Measurements from ENCODE around the gene PSORS1C1. TPM values are rescaled to one million over a fixed set of nuclear protein-coding genes. Genes with fewer than 3 reads are reported as not detected.

The PSORS1C1 gene
- total RNA-seq, 2 experiments from 2014 or later, result not detected

DNA sequence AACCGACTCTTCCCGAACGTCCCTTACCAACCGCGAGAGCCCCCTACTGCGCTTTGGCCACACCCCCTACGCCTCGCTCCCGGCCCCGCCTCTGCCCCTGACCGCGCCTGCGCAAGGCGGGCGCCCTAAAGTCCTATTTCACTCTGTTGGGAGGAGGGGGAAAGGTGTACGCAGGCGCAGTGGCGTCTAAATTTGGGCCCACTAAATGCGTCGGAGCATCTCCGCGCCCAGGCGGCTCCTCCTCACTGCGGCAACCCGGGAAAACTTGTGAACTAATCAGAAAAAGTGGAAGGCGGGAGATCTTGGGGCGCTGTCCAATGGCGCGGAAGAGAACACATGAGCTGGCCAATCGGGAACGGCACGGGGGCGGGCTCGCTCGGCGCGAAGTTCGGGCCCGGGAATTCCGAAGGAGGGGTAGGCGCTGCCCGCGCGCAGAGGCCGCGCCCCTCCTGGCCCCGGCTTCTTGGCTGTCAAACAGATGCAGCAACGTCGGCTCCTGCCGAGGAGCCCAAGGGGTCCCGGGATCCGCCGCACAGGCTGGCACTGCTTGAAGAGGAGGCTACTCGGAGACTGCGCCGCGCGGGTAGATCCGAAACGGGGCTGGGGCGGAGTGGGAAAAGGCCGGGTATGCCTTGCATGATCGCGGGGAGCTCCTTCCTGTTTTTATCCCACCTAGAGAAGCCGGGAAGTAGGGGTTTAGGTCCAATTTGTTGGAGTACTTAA lies 43.7 kb downstream of the PSORS1C1 start, which contains the start of gene TCF19:
TCF19 (plus strand) TSS at position 450 of the 723 bp plus-strand sequence. CDS start 881 bp downstream, outside the sequence.
- Histone ChIP-seq H3K9me2 (ENCODE audit: insufficient read depth, low read length) (no peaks in the 10 kb centered on the region), H3K27ac (ENCODE audit: low read depth, low read length, poor library complexity, severe bottlenecking) (peak within 1 kb of the TSS; percentile 60), H3K4me3 (ENCODE audit: low read depth, low read length, poor library complexity, severe bottlenecking) (peak within 1 kb of the TSS; percentile 88), H3K4me1 (ENCODE audit: insufficient read depth, low read length, poor library complexity, severe bottlenecking) (peaks cover 22% of the 10 kb centered on the region), H3K36me3 (ENCODE audit: insufficient read depth, low read length) (peaks cover 42% of the 10 kb centered on the region), H2AFZ (ENCODE audit: low read length) (peak within 1 kb of the TSS; percentile 70; the same call in 1 of the 2 replicates), H3K9me3 (ENCODE audit: low read length) (no peaks in the 10 kb centered on the region), H4K20me1 (ENCODE audit: insufficient read depth, low read length) (no peaks in the 10 kb centered on the region), H3K79me2 (ENCODE audit: insufficient read depth, low read depth, low read length) (peaks cover 17% of the 10 kb centered on the region; the same call in 1 of the 2 replicates), H3K4me2 (ENCODE audit: low read length) (peak within 1 kb of the TSS; percentile 99)
- TF ChIP-seq EZH2phosphoT487 (IDR thresholded peaks at IDR 0.05; ENCODE audit: borderline replicate concordance, low read depth, low read length), result no peak
- TF ChIP-seq, protein P1, sequence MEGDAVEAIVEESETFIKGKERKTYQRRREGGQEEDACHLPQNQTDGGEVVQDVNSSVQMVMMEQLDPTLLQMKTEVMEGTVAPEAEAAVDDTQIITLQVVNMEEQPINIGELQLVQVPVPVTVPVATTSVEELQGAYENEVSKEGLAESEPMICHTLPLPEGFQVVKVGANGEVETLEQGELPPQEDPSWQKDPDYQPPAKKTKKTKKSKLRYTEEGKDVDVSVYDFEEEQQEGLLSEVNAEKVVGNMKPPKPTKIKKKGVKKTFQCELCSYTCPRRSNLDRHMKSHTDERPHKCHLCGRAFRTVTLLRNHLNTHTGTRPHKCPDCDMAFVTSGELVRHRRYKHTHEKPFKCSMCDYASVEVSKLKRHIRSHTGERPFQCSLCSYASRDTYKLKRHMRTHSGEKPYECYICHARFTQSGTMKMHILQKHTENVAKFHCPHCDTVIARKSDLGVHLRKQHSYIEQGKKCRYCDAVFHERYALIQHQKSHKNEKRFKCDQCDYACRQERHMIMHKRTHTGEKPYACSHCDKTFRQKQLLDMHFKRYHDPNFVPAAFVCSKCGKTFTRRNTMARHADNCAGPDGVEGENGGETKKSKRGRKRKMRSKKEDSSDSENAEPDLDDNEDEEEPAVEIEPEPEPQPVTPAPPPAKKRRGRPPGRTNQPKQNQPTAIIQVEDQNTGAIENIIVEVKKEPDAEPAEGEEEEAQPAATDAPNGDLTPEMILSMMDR (conservative IDR thresholded peaks at IDR 0.05; ENCODE audit: low read length), result no peak
- POLR2A ChIA-PET, result interaction anchor here (0.7 to 1.6 kb wide), 6 partner anchors 10 to 40 kb away, joined by 3 to 6 read pairs (median 4); no protein-coding TSS in a partner anchor
- BruUV-seq (replicated peaks), result no TSS peak
- intact Hi-C loops (cut with micrococcal nuclease; ENCODE audit: unreplicated experiment), result loop anchor here (1.0 kb wide), 1 partner anchor 32 kb away; no protein-coding TSS in a partner anchor
- peak; percentile 97 for DNase-seq (ENCODE audit: low spot score)
- CTCF ChIA-PET (ENCODE audit: unreplicated experiment), result interaction anchor here (0.5 kb wide), 1 partner anchor 31 kb away, joined by 3 read pairs; no protein-coding TSS in a partner anchor

DNA sequence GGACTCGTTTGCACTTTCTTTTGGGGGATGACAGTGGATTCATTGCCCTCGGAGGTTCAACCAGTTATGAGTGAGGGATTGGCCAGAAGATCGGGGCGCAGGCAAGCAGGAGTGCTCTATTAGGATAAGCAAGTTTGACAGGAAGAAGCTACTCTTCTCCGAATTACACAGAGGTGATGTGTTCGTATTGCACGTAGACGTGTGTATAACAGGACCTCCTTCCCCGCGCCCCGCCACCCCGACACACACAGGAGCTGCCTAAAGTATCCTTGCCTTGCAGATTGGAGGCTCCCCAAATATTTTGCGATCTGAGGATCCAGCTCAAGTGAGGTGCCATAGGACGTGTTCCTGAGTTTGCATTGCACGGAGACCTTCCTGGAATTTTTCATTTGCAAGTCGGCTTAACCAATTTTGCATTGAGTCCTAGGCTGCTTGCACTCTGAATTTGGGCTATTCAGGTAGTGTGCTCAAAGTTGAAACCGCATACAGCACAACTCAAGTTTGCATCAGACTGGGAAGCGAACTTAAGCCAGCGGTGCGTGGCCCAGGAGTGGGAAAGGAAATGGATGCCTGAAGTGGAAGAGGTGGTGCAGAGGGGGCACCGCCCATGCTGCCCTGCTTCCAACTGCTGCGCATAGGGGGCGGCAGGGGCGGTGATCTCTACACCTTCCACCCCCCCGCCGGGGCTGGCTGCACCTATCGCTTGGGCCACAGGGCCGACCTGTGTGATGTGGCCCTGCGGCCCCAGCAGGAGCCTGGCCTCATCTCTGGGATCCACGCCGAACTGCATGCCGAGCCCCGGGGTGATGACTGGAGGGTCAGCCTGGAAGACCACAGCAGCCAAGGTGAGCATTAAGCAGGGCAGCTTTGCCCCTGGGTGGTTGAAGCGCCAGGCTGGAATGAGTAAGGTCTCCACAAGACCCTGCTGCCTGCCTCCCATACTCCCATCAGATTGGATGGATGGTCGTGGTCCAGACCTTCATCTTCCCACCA lies 44.6 kb downstream of the PSORS1C1 start:
- Histone ChIP-seq H3K27ac (ENCODE audit: low read depth, low read length, poor library complexity, severe bottlenecking) (peak overlapping the region; percentile 60), H3K9me3 (ENCODE audit: low read length) (no peaks in the 10 kb centered on the region), H3K9me2 (ENCODE audit: insufficient read depth, low read length) (no peaks in the 10 kb centered on the region), H2AFZ (ENCODE audit: low read length) (peak overlapping the region; percentile 70; the same call in 1 of the 2 replicates), H4K20me1 (ENCODE audit: insufficient read depth, low read length) (no peaks in the 10 kb centered on the region; the same call in 1 of the 2 replicates), H3K4me2 (ENCODE audit: low read length) (peak overlapping the region; percentile 99), H3K4me3 (ENCODE audit: low read depth, low read length, poor library complexity, severe bottlenecking) (peak overlapping the region; percentile 88), H3K79me2 (ENCODE audit: insufficient read depth, low read depth, low read length) (peaks cover 17% of the 10 kb centered on the region; the same call in 1 of the 2 replicates), H3K4me1 (ENCODE audit: insufficient read depth, low read length, poor library complexity, severe bottlenecking) (peaks cover 31% of the 10 kb centered on the region), H3K36me3 (ENCODE audit: insufficient read depth, low read length) (peaks cover 48% of the 10 kb centered on the region)
- BruUV-seq (replicated peaks), result TSS peak; percentile 50
- peak; percentile 60 for DNase-seq (ENCODE audit: low spot score)
- intact Hi-C loops (cut with micrococcal nuclease; ENCODE audit: unreplicated experiment), result loop anchor here (1.0 kb wide), 1 partner anchor 31 kb away; no protein-coding TSS in a partner anchor
- CTCF ChIA-PET (ENCODE audit: unreplicated experiment), result interaction anchor here (0.5 to 1.5 kb wide), 3 partner anchors 11 to 32 kb away, joined by 3 to 4 read pairs (median 3); no protein-coding TSS in a partner anchor
- POLR2A ChIA-PET, result interaction anchor here (0.7 to 1.6 kb wide), 7 partner anchors 11 to 39 kb away, joined by 3 to 6 read pairs (median 4); no protein-coding TSS in a partner anchor
- TF ChIP-seq, protein P1 (conservative IDR thresholded peaks at IDR 0.05; ENCODE audit: low read length), result peak; percentile 53; the same call in 1 of the 2 replicates
- no peak for TF ChIP-seq EZH2phosphoT487 (IDR thresholded peaks at IDR 0.05; ENCODE audit: borderline replicate concordance, low read depth, low read length)

Data from OCI-LY7 (cell line).